Measurements from ENCODE around the gene KCTD1. TPM values are rescaled to one million over a fixed set of nuclear protein-coding genes. Genes with fewer than 3 reads are reported as not detected.

KCTD1 gene
- total RNA-seq, 1 donor from 2014 or later: 5.2 TPM

DNA sequence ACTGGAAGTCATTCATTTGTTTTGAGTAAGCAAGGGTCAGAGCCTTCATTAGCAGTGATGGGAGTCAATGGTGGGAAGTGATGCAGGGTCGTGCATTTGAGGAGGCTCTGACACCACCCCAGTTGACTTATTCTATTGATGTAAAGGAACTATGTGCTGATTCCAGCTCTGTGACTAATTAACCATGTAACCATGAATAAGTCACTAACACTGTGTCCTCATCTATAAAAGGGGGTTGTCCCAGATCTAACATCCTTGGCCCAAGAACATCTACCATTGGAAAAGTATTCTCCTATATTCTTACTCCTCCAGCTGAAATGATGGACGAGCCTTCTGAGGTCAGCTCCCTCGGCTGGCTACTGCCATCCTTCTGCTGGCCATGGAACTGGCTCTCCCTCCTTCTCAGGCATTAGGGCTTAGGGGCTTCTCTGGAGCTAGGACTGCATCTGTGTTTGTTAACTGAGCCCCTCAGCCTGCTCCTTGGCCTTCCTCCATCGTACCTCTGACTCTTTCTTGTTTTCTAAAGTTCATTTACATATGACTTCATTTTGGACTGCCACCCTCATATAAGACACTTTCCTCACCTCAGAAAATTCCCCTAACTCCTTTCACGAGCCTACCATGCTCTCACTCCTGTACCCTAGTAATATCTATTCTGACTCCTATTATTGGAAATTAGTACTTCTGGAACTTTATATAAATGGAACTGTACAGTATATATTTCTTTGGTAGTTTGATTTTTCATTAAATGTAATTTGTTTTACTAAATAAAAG is 115.5 kb downstream of the KCTD1 start:
- intact Hi-C loops (cut with micrococcal nuclease): no loop called here

DNA sequence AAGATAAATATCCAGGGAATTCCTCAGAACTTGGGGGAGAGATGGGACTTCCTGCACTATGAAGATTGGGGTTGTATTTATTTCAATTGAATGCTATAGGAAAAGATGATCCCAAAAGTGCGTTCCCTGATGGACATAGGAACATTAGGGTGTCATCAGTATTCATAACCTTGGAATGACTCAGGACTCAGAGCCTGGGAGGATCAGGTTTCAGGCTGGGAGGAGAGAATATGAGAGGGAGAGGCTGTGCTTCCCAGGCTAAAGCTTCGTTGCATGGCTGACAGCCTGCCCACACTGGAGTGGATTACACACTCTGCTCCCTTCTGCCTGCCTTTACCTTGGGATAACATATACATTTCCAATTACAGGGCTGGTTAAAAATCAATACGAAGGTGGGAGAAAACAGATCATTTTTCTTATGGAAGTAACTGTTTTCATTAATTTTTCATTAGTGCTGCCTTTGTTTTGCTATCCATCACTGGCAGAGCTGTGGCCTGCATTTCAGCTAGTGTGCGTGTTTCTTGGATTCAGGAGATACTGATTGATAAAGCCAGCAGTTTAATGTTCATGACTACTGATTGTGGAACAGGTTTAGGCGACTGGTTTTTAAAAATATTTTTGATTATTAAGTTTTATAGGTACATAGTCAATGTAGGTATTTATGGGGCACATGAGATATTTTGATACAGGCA is 118.7 kb downstream of the KCTD1 start:
- intact Hi-C loops (cut with micrococcal nuclease): loop anchor here (5.0 kb wide), 1 partner anchor 58 kb away; no protein-coding TSS in a partner anchor

DNA sequence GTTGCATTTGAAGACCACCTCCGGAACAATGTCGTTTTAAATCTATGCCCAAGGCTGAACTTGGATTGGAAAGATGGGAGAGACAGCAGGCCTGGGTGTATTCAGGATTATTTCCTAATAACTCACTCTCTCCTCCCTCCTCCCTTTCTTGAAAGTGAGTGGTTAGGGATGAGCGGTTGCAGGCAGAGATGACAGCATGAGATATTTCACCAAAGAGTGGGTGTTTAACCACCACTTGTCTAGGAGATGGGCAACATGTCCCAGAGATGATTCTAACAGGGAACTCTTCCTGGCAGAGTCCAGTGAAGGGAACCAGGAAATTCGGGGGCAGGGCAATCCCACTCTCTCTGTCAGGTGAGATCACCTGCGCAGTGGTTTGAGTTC is 123.2 kb downstream of the KCTD1 start:
- intact Hi-C loops (cut with micrococcal nuclease): loop anchor here (5.0 kb wide), 1 partner anchor 62 kb away; no protein-coding TSS in a partner anchor

DNA sequence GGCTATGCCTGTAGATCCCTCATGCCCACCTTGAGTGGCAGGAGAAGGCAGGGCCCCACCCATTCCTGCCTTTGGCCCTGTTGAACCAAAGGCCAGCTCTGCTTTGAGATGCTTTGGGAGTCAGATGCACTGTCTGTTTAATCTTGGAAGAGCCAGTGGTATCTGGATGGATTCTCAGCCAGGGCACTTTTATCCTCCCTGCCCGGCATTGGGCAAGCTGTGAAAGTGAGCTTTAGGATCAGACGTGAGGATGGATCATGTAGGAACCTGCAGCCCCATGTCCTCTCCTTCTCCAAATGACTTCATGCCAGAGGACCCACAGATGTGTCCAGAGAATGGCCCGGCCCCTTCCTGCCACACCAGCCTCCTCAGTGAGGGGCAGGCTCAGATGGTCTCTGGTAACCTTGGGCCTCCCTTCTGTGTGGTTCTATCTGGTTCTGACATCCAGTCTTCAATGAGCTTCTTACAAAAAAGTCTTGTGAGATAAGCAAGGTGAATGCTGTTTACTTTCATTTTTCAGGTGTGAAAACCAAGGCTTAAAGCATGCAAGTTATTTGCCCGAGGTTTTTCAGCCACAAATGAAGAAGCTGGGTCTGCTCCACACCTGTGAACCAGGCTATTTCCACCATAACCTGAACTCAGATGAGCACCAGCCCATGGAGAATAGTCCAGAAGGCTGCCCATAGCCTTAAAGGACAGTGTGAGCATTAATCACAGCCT is 123.8 kb downstream of the KCTD1 start:
- intact Hi-C loops (cut with micrococcal nuclease): loop anchor here (5.0 kb wide), 1 partner anchor 63 kb away; no protein-coding TSS in a partner anchor

DNA sequence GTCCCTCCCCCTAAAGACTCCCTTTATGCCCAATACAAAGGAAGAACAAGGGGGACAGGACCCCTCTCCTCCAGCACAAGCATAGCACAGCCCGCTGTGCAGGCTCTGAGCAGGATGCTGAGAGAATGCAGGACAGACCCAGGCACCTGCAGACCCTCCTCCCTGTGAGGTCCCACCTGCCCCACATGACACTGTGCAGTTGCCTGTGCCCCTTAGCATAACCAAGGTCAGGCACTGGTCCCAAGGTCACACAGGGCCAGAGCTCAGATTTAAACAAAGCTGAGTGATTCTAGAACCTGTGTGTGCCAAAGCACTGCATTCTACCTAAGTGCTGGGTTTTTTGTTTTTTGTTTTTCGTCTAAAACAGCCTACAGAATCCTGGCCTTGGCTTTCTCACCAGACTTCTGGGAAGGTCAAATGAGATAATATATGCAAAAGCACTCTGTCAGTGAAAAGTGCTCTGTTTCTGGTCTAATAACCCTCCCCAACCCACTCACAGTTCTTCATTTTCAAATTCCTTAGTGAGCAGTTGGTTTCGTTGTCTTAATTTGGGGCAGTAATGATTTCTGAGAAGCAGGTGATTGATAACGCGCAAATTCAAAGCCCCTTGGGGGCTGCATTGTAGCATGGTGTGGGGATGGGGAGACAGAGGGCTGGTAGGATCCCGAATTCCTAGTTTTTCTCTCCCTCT is 125.7 kb downstream of the KCTD1 start:
- intact Hi-C loops (cut with micrococcal nuclease): no loop called here

DNA sequence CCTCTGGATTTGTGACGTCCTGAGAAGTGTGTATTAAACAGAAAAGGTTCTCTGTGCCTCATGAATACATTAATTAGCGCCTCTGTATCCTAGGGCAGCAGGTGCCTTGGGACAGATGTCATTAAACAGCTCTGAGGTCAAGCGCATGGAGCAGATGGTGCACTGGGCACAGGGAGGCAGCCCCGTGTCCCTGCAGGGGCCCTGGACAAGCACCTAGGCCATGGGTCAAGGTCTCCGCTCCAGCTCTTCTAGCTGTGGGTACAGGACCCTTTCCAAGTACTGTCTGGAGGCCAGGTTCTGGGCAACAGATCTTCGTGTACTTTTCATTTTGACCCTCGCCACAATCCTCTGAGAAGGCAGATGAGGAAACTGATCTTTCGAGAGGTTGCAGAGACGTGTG is 126.4 kb downstream of the KCTD1 start:
- intact Hi-C loops (cut with micrococcal nuclease): no loop called here

DNA sequence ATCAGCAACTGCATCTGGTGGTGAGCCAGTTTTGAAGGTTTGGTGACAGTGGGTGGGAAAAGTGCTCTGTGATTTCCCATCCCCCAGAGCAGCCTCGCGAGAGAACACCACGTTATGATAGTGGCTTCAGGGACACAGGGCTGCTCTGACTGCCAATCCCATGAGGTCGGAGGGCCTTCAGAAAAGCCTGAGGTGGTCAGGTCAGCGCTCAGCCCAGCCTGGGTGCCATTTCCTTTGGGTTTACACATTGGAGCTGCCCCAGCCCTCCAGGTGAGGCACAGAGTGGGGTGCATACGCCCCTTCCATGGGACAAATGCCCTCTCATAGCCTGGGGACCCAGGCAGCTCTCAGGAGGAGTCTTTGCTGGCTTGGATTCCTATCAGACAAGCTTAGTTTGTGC is 126.8 kb downstream of the KCTD1 start:
- intact Hi-C loops (cut with micrococcal nuclease): no loop called here

DNA sequence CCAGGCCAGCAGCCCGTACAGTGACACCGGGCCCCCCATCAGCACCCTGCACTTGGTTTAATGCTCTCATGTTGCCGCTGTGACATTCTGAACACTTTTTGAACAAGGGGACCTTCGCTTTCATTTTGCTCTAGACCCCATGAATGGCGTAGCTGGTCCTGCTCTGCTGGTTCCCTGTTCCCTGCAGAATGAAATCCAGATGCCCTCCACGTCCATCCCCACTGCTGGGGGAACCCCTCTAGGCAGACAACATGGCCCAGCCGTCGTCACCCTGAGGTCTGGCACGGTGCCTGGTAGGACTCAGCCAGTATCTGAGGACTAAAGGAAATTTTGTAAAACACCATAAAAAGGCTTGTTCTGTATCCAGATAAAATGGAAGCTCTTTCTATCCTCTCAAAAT is 128.6 kb downstream of the KCTD1 start:
- intact Hi-C loops (cut with micrococcal nuclease): no loop called here

DNA sequence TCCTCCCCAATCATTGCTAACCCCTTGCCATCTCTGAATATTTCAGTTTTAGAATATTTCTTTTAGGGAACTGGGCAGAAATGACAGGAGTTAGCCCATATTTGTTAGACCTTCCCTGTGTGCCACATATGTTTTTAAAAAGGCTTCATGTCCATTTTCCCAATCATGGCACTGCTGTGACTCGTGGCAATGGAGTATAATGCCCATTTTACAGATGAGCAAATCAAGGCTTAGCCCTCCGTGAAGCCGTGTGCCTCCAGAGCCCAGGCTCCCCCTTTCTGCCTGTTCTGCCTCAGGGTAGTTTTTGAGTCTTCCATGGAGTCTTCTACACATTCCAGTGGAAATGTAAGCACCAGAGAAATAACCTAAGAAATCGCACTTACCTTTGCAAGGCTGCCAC is 130.1 kb downstream of the KCTD1 start:
- intact Hi-C loops (cut with micrococcal nuclease): no loop called here

DNA sequence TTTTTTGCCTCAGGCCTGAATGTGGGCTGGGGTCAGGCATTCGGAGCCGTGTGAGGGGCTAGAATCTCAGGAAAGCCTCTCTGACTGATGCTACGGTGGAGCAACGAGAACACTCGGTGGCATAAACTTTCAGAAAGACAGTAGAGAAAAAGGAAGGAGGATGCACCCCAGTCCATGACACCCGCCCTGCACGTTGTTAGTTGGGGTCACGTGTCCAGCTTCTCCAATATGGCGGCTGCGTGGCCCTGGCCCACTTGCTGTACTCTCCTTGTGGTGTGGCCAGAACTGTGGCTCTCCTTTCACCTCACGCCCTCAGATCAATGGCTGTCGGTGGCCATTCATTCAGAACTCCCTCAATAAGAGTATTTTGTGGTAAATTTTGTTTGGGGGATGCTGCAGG is 131.2 kb downstream of the KCTD1 start:
- intact Hi-C loops (cut with micrococcal nuclease): no loop called here

DNA sequence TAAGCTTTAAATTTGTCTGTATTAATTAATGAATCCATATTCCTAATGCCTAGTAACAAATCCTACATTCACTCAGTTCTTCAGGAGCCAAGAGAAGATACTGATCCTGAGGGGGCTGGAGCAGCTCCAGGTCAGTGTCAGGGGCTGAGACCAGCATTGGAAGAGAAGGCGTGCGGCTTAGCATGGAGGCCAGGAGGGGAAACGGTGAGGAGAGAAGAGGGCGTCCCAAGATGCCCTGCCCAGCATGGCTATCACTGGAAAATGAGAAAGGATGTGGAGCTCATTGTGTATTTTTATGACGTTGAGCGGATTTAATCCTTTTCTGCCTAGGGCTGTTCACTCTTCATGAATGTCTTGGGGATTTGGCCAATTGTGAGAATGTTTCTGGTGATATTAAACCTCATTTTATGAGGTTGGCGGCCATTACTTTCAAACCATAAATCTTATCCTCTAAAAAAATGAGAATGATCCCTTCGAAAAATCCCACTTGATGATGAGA is 131.7 kb downstream of the KCTD1 start:
- intact Hi-C loops (cut with micrococcal nuclease): no loop called here

DNA sequence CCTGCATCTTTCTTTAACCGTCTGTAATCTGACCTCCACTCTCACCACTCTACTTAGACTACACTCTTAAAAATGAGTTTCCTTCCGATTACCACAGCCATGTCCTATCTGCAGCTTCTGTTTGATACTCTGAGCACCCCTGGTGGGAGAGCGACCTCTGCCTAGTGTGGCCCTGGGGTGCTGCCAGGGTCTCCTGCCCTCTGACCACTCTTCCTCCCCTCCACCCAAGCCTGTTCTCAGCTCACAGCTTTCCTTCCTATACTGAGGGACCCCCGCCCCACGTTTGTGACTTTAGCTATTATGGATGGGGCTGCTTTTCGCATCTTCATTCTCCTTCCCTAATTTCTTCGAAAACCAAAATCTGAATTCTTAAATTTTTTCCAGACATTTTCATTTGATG is 132.7 kb downstream of the KCTD1 start:
- intact Hi-C loops (cut with micrococcal nuclease): no loop called here

DNA sequence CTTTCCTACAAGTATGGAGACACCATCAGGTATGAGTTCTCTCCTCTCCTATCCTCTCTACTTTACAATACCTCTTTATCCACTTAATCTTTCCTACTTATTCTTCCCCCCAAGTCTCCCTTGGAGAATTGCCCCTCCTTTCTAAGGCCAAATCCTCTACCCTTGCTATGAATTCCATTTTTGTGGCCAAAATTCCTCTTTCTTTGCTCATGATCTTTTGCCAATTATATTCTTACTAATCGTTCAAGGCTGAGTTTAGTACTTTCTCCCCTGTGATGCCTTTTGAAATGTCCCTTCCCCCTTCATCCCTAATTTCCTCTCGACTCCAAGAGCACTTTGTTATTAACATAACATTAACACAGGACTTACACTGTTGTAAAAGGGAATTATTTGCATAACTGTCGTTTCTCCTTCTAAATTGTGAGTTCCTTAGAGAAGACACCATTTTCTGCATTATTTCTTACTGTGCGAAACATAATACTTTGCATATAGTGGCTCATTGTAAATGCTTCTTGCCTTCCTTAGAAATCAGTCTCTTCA is 133.4 kb downstream of the KCTD1 start:
- intact Hi-C loops (cut with micrococcal nuclease): no loop called here

DNA sequence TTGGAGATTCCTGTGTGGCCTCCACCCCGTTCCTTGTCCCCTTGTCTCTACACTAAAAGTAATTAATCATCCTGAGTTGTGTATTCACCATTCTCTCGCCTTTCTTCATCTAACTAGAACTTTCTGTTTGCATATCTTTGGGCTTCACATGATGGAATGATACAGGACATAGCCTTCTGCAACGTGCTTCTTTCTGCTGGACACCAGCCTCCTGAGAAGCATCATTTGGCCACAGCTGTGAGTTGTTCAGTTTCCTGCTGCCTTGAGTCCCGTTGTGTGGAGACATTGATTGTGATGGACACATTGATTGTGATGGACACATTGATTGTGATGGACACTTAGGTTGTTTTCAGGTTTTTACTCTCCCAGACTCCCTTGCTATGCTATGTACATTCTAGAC is 139.3 kb downstream of the KCTD1 start:
- intact Hi-C loops (cut with micrococcal nuclease): no loop called here

DNA sequence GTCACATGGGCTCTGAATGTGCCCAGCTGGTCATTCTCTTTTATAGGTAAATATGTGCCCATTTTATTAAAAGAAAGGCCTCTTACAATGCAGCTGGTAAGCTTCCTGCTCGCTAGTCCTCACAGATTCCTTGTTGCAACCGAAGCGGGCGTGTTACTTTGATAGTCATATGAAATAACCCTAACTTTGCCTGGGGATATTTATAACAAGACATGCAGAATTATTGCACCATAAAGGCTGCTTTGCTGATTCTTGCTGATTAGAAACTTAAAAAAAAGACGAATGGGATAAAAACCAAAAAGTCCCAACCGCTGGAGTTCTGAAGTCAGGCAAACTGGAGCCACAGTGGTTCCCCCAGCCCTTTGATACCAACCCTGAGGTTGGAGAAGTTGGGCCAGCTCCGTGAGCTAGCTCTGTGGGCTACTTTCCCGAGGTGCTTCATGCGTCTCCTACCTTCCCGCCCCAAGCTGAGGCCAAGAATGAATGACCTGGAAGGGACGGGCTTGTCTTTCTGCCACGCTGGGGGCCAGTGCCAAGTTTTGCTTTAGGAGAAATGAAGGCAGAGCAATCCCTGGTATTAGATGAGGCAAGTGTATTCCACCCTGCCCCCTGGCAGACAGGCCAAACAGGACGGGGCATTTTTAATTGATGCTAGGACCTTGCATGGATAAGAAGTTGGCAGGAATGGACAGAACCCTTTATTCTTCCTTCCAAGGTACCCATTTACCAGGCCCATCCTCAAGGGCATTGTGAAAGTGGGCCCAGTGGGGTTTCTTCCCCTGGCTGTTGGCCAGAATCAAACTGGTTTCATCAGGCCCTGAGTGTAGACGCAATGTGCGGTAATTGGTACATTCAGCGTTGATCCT is 140.4 kb downstream of the KCTD1 start:
- intact Hi-C loops (cut with micrococcal nuclease): no loop called here

DNA sequence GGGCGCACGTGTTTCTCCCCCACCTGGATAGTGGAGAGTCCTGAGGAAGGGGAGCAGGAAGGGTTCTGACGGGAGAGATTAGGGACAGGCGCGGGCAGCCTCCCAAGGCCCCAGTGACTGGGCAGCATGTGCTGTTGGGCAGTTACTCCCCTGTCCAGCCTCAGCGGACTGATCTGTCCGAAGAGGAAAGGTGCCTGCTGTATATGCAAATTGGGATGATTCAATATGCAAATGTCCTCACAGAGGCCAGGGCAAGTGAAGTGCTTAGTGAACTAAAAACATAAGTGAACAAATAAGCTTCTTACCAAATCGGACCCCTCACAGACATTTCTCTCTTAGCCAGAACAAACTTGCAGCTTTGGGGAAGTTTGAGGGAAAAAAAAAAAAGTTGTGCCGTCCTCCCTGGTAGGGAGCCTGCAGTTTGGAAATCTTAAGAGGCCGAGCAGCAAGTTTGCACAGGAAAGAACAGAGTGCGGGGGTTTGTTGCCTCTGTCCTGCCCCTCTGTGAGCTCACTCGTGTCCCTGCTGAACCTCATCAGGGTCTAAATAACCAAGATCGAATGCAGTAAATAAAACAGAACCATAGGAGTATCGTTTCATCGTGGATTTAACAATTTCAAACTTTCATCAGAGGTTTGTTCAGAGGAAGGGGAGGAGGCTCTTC is 141.4 kb downstream of the KCTD1 start:
- intact Hi-C loops (cut with micrococcal nuclease): no loop called here

DNA sequence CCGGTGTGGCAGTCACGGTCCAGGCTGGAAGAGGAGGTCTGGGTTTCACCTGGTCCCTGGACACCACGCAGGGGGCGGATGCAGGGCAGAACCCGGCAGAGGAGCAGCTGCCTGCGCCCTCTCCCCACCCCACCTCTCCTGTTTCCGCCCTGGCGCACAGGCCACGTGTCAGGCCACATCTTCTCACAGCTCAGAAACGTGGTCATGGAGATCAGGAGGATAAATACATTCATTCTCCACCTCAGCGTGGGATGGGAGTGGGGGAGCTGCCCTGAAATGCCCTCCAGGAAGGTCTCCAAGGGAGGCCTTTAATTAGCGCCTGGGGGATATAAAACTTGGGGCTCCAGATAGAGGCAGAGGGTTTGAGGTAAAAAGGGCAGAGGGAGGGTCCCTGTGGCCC is 142.0 kb downstream of the KCTD1 start:
- intact Hi-C loops (cut with micrococcal nuclease): no loop called here

DNA sequence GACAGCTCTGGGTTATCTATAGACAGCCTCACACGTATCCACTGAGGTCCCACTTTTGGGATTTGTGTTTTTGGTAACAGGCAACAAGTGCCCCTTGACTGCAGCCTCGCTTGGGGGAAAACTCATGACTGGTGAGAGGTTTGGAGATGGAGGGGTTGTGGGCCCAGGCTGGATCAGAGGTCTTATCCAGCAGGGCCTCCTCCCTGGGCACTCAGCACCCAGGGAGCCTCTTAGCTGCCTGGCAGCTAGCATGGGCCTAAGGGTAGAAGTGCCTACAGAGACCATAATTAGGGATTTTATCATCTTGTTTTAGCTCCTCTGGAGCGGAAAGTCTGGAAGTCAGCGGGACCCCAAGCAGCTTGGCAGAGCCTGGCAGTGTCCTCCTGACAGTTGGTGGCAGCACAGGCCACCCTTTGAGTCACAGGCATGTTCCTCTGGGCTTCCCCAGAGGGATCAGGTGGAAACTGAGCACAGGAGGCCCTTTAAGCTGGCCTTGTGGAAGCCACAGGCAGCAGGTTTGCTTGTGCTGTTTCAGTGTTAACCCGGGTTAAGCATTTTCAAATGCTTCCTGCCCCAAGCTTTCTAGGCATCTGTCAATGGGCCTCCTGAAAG is 143.1 kb downstream of the KCTD1 start:
- intact Hi-C loops (cut with micrococcal nuclease): no loop called here
